ENCODE results near the gene MINAR2. TPM values are rescaled to one million over a fixed set of nuclear protein-coding genes. Genes with fewer than 3 reads are reported as not detected.

The MINAR2 gene
- total RNA-seq, 6 experiments from 2014 or later, result not detected

DNA sequence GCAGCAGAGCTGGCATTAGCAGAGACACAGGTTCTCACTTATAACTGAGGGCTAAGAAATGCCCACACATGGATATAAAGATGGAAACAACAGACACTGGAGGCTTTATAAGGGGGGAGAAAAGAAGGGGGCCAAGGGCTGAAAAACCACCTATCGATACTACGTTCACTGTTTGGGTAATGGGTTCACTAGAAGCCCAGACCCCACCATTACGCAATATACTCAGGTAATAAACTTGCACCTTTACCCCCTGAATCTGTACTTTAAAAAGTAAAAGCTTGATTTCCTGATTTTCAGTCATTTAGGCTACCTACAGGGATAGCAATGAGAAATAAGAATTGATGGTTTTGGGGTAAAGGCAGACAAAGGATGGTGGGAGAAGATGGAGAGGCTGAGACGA, 1.9 kb upstream of the MINAR2 start:
- Mint-ChIP-seq H3K27me3 (ENCODE audit: insufficient read depth) (peaks cover 2% of the 10 kb centered on the region; the same call in 1 of the 2 replicates), H3K4me3 (no peak overlapping the region), H3K27ac (no peak overlapping the region)

DNA sequence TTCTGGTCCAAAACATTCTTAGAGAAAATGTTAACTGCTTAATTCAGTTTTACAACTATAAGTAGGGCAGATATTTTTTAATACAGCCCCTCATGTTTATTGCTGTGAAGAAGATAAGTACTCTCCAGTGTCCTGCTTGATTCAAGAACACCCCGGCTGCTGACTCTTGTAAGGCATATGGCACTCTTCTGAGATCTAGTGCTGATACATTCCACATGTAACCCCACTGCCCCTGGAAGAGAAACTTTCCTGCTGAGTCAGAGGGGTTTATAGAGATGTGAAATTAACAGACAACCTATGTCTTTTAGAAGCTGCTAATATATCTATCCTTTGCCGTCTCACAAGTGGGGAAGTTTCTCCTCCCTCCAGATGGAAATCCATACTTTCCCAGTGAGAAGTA, 1.0 kb upstream of the MINAR2 start:
- DNase-seq, result no peak
- Mint-ChIP-seq H3K9me3 (peaks cover 16% of the 10 kb centered on the region; the same call in 1 of the 2 replicates), H3K4me1 (ENCODE audit: low read depth) (no peaks in the 10 kb centered on the region), H3K27ac (no peak overlapping the region), H3K4me3 (no peak overlapping the region), H3K36me3 (ENCODE audit: low read depth) (no peaks in the 10 kb centered on the region), H3K27me3 (ENCODE audit: insufficient read depth) (peaks cover 2% of the 10 kb centered on the region; the same call in 1 of the 2 replicates)
- TF ChIP-seq, protein P1, sequence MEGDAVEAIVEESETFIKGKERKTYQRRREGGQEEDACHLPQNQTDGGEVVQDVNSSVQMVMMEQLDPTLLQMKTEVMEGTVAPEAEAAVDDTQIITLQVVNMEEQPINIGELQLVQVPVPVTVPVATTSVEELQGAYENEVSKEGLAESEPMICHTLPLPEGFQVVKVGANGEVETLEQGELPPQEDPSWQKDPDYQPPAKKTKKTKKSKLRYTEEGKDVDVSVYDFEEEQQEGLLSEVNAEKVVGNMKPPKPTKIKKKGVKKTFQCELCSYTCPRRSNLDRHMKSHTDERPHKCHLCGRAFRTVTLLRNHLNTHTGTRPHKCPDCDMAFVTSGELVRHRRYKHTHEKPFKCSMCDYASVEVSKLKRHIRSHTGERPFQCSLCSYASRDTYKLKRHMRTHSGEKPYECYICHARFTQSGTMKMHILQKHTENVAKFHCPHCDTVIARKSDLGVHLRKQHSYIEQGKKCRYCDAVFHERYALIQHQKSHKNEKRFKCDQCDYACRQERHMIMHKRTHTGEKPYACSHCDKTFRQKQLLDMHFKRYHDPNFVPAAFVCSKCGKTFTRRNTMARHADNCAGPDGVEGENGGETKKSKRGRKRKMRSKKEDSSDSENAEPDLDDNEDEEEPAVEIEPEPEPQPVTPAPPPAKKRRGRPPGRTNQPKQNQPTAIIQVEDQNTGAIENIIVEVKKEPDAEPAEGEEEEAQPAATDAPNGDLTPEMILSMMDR (IDR thresholded peaks at IDR 0.05), result no peak

More for the DNA sequence above, 1.9 kb upstream of the MINAR2 start:
- no peak for DNase-seq
- Mint-ChIP-seq H3K4me1 (ENCODE audit: low read depth) (no peaks in the 10 kb centered on the region), H3K36me3 (ENCODE audit: low read depth) (no peaks in the 10 kb centered on the region), H3K9me3 (peaks cover 19% of the 10 kb centered on the region; the same call in 1 of the 2 replicates)
- TF ChIP-seq, protein P1 (IDR thresholded peaks at IDR 0.05), result no peak

DNA sequence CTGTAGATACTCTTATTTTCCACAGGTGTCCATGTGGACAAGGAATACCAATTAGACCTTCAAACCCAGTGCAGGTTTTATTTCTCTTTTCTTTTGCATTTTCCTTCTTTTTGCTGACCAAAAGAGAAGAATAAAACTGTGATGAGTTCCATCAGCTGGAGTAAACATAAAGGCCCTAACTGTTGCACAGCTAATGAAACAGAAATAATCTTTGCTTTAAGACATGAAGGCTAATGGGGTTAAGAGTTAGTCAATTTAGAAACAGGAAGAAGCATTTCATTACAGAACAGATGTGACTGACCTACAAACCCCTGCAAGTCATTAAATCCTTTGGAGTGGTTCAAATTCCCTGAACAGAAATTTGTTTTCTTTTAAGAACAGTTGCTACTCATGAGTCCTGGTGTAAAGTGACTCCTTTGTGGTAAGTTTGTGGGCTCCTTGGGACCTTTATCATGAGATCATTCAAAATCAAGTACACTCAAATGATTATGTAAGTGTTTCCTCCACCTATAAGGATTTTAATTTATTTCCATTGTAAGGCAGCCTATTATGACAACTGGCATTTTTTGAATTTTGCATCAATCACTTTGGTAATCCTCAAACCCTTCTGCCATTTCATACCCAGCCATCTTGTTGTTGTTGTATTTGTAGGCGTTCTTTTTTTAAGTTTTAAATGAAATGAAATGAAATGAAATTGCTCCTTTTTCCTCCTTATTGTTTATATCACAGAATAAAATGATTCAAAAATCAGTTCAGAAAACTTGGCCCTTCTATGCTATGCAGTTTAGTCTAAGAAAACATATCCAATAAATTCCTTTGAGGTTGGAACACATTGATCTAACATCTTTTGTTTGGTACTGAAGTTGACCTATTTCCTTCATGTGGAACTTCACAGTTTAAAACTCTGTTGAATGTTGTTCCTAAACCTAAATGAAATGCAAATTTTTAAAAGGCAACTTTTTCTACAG, 1.3 kb downstream of the MINAR2 start:
- TF ChIP-seq, protein P1 (IDR thresholded peaks at IDR 0.05), result no peak
- H3K27ac Mint-ChIP-seq, result no peak overlapping the region
- no peaks in the 10 kb centered on the region for H3K36me3 Mint-ChIP-seq (ENCODE audit: low read depth)
- H3K4me1 Mint-ChIP-seq (ENCODE audit: low read depth), result no peaks in the 10 kb centered on the region
- peaks cover 16% of the 10 kb centered on the region; the same call in 1 of the 2 replicates for H3K9me3 Mint-ChIP-seq
- DNase-seq, result no peak
- H3K4me3 Mint-ChIP-seq, result no peak overlapping the region
- H3K27me3 Mint-ChIP-seq (ENCODE audit: insufficient read depth), result peaks cover 2% of the 10 kb centered on the region; the same call in 1 of the 2 replicates

DNA sequence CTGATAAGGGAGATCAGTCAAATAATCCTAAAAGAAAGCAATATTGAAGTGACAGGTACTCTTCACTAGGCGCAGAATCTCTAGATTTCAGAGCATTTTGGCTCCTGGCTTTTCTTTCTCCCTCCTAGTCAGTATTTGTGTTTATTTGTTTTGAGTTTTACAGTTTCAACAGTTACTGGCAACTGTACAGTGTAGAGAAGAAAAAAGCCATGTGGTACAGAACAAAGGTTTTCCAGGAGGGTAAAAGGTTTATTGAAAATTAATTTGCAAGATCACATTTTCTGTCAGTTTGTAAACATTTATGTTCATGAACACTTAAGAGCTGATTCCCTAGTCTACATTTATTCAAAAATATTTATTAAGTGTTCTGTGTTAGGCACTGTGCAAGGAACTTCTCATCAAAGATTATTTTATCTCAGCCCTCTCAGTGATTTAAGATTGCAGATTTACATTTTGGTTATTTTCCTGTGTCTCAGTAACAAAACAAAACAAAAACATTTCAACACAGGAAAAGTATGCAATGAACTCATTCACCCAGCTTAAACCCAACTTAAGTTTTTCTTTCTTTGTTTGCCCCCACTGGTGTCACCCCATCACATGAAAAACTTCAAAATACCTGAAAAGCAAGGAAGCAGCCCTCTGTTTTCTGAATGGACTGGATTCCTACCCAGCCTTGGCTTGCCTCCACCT, 12.9 kb downstream of the MINAR2 start:
- Mint-ChIP-seq H3K4me3 (no peak overlapping the region), H3K27ac (no peak overlapping the region), H3K9me3 (no peaks in the 10 kb centered on the region), H3K27me3 (ENCODE audit: insufficient read depth) (no peaks in the 10 kb centered on the region), H3K4me1 (ENCODE audit: low read depth) (no peaks in the 10 kb centered on the region), H3K36me3 (ENCODE audit: low read depth) (no peaks in the 10 kb centered on the region)
- TF ChIP-seq, protein P1 (IDR thresholded peaks at IDR 0.05), result no peak
- no peak for DNase-seq

- no peak for DNase-seq
- H3K36me3 Mint-ChIP-seq (ENCODE audit: low read depth), result no peaks in the 10 kb centered on the region
- H3K4me1 Mint-ChIP-seq (ENCODE audit: low read depth), result no peaks in the 10 kb centered on the region
- no peaks in the 10 kb centered on the region for H3K9me3 Mint-ChIP-seq
- no peak overlapping the region for H3K27ac Mint-ChIP-seq
- no peaks in the 10 kb centered on the region for H3K27me3 Mint-ChIP-seq (ENCODE audit: insufficient read depth)
- TF ChIP-seq, protein P1 (IDR thresholded peaks at IDR 0.05), result no peak
- no peak overlapping the region for H3K4me3 Mint-ChIP-seq
Observed at GRCh38 chr5:129763651-129764050, 15.8 kb downstream of the MINAR2 start.

All from HFFc6 (cell line).